Measurements from ENCODE around the gene DYNC1I1.

Gene DYNC1I1

GRCh38 chr7:95861041-95861440, 88.7 kb downstream of the DYNC1I1 start:
- TF ChIP-seq CTCF (conservative IDR thresholded peaks at IDR 0.05): no peak
- no peak for TF ChIP-seq ZFX (IDR thresholded peaks at IDR 0.05)

GRCh38 chr7:95863623-95864022, 91.3 kb downstream of the DYNC1I1 start:
- no peak overlapping the region for H3K27ac ChIP-seq
- no peak for TF ChIP-seq ZFX (IDR thresholded peaks at IDR 0.05)
- no peak for TF ChIP-seq CTCF (conservative IDR thresholded peaks at IDR 0.05)

More at GRCh38 chr7:95861041-95861440, 88.7 kb downstream of the DYNC1I1 start:
- H3K27ac ChIP-seq: no peak overlapping the region

GRCh38 chr7:95865716-95866371, 93.5 kb downstream of the DYNC1I1 start:
- H3K27ac ChIP-seq: no peak overlapping the region
- TF ChIP-seq CTCF (conservative IDR thresholded peaks at IDR 0.05) (peak; percentile 64), ZFX (IDR thresholded peaks at IDR 0.05) (no peak)

- no peak overlapping the region for H3K27ac ChIP-seq
- no peak for TF ChIP-seq CTCF (conservative IDR thresholded peaks at IDR 0.05)
- TF ChIP-seq ZFX (IDR thresholded peaks at IDR 0.05): no peak
These were observed 95.0 kb downstream of the DYNC1I1 start for GRCh38 chr7:95867309-95867708.

GRCh38 chr7:95871075-95871848, 98.9 kb downstream of the DYNC1I1 start:
- TF ChIP-seq ZFX (IDR thresholded peaks at IDR 0.05) (no peak), CTCF (conservative IDR thresholded peaks at IDR 0.05) (peak; percentile 93)
- no peak overlapping the region for H3K27ac ChIP-seq

GRCh38 chr7:95871896-95872295, 99.5 kb downstream of the DYNC1I1 start:
- no peak for TF ChIP-seq ZFX (IDR thresholded peaks at IDR 0.05)
- TF ChIP-seq CTCF (conservative IDR thresholded peaks at IDR 0.05): no peak
- no peak overlapping the region for H3K27ac ChIP-seq

- TF ChIP-seq CTCF (conservative IDR thresholded peaks at IDR 0.05): no peak
- TF ChIP-seq ZFX (IDR thresholded peaks at IDR 0.05): no peak
- H3K27ac ChIP-seq: no peak overlapping the region
These were observed 101.8 kb downstream of the DYNC1I1 start for GRCh38 chr7:95874129-95874528.
